DMS53 (cell line): ENCODE results near the gene CAPN9.

Source experiments
- DNase-seq: peaks from one replicate; lab custom pipeline; 2025; lab: John Stamatoyannopoulos, UW

CAPN9 gene

GRCh38 chr1:230768903-230769570 lies 21.8 kb downstream of the CAPN9 start:
- no peak for DNase-seq

DNA sequence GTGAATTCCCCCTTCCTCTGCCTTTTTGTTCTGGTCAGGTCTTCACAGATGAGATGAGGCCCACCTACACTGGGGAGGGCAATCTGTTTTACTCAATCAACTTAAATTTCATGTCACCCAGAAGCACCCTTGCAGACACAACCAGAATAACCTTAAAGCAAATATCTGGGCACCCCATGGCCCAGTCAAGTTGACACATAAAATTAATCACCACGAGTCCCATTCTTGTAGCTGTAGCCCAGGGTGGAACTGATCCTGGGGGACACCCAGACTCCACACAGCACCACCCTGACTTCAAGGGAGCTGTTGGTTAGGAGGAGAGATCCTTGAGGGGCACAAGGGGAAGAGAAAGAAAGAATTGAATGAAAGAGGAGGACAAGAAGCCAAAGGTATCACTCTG lies 23.1 kb downstream of the CAPN9 start:
- DNase-seq: no peak

DNA sequence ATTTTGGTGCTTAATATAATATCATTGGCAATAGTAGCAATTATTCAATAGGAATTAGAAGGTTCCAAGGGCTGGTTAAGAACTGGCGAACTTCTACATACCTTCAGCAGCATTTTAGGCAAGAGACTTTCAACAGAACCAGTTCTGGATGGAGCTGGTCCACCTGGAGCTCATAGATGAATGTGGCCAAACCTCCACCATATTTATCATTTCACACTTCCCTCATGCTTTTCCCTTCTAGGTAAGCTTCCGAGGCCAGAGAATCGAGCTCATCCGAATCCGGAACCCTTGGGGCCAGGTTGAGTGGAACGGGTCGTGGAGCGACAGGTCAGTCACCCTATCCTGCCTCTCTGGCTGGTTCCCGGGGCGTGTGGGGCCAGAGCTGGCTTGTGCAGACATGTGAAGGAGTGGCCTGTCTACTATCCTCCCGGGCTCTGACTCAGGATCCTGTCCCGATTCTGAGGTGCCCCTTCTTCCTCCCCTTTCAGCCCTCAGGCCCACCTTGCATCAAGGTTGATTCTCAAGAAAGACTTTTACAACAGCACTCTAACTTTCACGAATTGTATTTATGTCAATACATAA lies 24.7 kb downstream of the CAPN9 start:
- no peak for DNase-seq

DNA sequence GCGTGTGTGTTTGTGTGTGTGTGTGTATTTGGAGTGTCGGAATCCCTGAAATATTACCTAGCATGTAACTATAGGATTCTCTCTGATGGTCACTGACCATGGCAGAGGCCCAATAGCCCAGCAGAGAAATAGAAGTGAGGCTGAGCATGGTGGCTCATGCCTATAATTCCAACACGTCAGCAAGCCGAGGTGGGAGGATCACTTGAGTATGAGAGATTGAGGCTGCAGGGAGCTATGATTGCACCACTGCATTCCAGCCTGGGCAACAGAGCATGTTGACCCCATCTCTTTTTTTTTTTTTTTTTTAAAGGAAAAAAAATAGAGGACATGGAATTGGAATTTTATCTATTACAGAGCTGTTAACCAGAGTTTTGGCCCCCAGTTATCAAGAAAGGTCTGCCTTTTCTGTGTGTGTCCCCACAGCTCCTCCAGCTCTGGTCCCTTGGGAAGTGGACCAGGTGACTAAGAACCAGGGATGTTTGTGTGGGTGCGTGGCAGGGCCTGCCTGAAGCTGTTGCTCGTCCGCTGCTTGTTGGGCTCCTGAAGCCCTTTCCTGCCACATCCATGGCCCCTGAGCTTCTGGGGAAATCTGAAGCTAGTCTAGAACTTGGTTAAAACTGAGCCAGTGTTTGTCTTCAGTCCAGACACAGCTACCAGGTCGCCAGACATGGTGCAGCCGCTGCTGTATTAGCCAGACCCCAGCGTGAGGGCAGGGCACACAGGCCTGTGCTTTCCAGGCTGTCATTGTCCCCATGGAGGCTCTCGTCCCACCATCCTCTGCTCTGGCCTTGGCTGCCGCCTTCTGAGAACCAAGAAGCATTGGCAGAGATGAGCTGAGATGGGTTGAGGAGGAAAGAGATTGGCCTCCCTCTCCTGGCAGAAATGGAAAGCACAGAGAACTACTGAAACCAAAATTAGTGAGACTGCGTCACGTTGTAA lies 25.5 kb downstream of the CAPN9 start:
- peak; percentile 71 for DNase-seq

DNA sequence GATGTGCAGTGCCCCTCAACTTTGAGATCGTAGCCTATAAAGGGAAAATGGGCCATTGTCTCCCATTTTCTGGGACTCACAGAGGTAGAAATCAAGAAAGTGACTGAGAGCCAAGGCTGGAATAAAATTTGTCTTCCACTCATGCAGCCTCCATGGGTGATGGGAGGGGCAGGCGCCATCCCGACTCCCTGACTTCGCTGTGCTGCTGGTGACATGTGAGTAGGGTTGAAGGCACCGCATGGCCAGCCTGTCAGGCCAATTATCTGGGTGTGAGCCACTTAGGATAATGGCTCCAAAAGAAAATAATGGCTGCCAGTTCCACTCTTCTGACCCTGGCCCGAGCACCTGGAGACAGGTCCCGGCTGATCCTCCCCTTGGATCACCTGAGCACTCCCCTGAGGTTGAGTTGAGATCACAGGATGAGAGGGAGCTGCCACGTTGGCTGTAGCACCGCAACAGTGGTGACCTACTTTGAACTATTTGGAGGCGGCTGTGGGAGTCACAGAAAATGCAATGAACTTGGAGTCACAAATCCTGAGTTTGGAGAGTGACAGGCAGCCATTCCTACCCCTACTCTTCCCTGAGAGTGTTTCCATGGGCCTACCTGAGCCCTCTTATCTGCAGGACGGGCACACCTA lies 26.3 kb downstream of the CAPN9 start:
- DNase-seq: no peak

DNA sequence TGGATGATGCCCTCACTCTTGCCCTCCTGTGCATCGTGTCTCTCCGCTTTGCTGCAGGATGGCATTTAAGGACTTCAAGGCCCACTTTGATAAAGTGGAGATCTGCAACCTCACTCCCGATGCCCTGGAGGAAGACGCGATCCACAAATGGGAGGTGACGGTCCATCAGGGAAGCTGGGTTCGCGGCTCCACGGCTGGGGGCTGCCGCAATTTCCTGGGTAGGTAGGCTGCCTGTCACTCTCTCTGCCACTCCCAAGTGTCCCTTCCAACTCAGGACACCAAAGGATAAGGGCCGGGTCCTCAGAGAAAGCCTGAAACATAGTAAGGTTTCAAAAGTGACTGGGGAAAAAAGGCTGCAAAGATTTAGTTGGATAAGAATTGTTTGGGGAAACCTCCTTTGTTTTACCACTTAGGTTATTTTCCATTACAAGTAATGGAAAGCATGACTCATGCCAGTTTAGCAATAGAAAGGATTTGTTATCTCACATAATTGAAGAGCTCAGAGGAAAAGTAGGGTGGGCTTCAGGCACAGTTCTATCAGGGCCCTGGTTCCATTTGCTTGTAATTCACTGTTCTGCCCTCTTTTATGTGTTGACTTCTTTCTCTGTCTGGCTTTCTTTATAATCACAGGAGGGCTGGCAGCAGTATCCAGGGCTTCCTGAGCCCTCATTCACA lies 31.9 kb downstream of the CAPN9 start:
- DNase-seq: no peak

- no peak for DNase-seq
Measured at GRCh38 chr1:230781131-230781530, 33.9 kb downstream of the CAPN9 start.

GRCh38 chr1:230781594-230781993 lies 34.4 kb downstream of the CAPN9 start:
- peak; percentile 64 for DNase-seq

DNA sequence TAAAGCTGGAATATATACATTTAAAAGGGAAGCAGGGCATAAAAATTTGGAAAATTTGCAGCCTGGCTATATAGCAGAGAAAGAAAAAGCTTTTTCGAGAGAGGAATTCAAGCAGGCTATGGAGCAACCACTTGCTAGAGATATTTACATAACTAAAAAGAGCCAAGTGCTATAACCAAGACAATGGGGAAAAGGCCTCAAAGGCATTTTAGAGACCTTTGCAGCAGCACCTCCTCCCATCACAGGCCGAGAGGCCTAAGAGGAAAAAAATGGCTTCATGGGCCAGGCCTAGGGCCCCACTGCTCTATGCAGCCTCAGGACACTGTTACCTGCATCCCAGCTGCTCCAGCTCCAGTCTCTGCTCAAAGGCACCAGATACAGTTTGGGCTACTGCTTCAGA lies 37.0 kb downstream of the CAPN9 start:
- DNase-seq: no peak

DNA sequence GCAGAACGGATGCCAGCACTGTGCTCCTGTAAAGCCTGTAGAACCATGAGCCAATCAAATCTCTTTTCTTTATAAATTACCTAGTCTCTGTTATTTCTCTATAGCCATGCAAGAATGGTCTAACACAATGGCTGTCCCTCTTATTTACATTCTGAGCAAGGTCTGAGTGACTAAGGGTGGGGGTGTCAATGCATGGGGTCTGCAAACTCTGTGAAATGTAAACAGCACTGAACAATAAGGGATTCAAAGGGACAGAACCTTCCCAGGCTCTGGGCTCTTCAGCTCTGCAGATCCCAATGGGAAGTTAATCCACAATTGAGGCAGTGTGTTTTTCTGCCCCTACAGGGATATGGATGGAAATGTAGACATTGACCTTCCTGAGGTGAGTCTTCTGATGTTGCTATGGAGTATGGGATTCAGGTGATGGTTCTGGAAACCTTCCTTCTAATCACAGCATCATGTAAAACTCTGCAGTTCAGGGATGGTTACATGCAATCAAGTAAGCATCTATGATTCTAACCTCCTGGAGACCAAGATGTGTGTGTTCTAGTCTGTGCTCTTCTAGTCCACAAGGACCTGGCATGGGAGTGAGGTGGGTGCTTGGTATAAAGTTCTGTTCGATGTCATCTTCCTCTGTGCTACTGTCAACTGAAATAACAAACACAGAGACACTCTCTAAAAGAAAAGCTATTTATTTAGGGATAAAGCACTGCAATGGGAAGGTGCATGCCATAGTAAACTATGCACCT lies 38.6 kb downstream of the CAPN9 start:
- DNase-seq: no peak

GRCh38 chr1:230786385-230786753 lies 39.2 kb downstream of the CAPN9 start:
- no peak for DNase-seq

DNA sequence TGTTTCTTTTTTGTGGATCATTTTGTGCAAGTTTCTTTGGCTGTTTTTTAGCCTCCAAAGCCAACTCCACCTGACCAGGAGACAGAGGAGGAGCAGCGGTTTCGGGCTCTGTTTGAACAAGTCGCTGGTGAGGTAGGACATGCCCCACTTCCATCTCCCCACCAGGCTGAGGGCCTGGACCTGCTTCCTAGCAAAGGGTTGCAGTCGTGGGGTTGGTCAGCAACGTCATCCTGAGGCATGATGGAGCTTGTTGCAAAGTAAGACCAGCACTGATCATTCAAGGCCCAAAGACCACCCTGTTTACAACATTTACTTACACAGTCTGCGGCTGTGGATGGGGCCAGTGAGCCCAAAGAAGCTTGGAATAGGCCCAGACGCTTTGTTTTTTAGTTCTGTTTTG lies 40.3 kb downstream of the CAPN9 start:
- DNase-seq: no peak

- DNase-seq: no peak
Measured at GRCh38 chr1:230788561-230789275, 41.5 kb downstream of the CAPN9 start.

GRCh38 chr1:230790026-230790425 lies 42.8 kb downstream of the CAPN9 start:
- no peak for DNase-seq

GRCh38 chr1:230791986-230792564 lies 44.9 kb downstream of the CAPN9 start:
- DNase-seq: no peak

DNA sequence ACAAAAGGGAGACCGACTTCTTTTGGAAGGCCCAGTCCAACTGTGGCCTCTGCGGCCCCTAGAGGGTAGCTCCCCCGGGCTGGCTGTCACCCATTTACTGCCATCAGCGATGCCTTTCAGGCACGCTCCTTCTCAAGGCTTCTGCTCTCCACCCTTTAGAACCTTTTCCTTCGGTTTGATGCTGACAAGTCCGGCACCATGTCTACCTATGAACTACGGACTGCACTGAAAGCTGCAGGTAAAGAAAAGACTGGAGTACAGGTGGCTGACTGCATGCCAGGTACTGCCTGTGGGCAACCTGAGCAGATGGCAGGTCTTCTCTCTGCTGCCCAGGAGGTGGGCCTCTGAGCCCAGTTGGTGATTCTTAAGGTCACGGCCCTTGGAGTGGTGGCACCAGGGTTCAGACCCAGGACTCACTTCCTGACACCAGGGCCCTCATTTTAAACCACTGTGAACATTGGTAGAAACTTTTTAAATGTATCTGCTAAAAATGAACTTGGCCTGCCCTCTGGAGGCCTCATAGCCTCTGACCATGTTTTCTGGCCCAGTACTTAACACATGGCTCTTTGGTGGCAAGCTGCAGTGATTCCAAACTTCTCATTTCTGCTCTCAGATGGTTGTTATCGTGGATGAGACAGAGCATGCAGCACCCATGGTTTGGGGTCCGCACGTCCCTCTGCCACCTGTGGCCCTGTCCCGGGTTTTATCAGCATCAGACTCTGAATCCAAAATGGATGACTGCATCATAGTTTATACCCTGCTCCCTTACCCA lies 45.7 kb downstream of the CAPN9 start:
- peak; percentile 53 for DNase-seq

DNA sequence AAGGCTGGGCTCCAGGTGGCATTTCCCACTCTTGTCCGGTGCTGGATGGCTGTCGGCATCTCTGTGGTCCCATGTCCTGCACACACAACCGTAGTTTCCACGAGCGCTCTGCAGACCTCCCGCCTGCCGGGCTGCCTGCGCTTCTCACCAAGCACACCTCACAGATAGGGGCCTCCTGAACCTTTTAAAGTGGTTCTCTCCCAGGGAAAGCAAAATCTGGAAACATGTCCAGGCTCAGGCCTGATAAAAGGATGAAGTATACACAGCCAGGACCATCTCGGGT lies 46.2 kb downstream of the CAPN9 start:
- DNase-seq: no peak

DNA sequence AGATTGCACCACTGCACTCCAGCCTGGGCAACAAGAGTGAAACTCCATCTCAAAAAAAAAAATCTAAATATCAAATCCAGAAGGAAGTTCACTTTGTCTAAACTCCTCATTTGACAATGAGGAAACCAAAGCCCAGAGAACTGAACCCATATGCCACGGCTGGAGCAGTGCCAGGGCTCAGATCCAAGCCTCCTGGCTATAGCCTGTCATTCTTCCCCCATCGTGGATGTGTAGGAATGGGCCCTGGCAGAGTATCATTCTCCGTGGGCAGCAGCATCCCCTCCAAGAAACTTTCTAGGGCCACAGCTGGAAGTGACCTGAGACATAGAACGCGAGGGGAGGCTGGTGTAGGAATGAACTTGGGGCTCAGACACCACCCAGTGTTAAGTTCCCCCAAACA lies 47.2 kb downstream of the CAPN9 start:
- no peak for DNase-seq

- no peak for DNase-seq
Measured at GRCh38 chr1:230794871-230795605, 47.9 kb downstream of the CAPN9 start.
